Measurements from ENCODE around the gene GDE1.

DNA sequence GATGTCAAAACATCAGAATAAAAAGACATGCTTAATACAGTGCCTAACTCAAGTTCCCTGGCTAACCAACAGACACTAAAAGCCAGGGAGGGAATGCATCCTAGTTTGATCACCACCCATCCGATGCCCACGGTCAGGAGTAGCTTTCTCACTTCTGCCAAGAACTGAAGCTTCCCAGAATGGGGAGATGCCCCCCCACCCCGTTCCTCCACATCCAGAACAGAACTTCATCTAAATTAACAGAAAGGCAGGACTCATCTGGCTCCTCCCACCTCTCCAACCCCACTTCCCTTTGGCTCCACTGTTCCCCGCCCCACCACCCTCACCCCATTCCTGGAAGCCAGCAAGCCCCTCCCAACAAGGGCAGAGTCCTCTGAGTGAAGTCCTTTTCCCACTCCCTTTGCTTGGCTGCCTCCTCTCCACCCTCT, 33.7 kb downstream of the GDE1 start:
- TF ChIP-seq, protein P1, sequence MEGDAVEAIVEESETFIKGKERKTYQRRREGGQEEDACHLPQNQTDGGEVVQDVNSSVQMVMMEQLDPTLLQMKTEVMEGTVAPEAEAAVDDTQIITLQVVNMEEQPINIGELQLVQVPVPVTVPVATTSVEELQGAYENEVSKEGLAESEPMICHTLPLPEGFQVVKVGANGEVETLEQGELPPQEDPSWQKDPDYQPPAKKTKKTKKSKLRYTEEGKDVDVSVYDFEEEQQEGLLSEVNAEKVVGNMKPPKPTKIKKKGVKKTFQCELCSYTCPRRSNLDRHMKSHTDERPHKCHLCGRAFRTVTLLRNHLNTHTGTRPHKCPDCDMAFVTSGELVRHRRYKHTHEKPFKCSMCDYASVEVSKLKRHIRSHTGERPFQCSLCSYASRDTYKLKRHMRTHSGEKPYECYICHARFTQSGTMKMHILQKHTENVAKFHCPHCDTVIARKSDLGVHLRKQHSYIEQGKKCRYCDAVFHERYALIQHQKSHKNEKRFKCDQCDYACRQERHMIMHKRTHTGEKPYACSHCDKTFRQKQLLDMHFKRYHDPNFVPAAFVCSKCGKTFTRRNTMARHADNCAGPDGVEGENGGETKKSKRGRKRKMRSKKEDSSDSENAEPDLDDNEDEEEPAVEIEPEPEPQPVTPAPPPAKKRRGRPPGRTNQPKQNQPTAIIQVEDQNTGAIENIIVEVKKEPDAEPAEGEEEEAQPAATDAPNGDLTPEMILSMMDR (optimal IDR thresholded peaks at IDR 0.05 in 1 of 3, IDR thresholded peaks at IDR 0.05 in 1 of 3, conservative IDR thresholded peaks at IDR 0.05 in 1 of 3; ENCODE audit: extremely low read depth in 1 of 3, insufficient read depth in 2 of 3, low read length in 3 of 3), result no peak
- no peak for TF ChIP-seq EZH2 (IDR thresholded peaks at IDR 0.05; ENCODE audit: low read length)

All from keratinocyte (primary cell).